Activated CD4-positive, alpha-beta T cell treated with anti-CD3 and anti-CD28 coated beads, Interleukin-2, amount 50 U/mL, for 4 hours (primary cell): ENCODE measurements around the gene TTLL5.
A peak's percentile ranks its signal among the peaks of the same experiment; 100 is the strongest.

Experiments used
- DNase-seq, 2 experiments: peaks; one replicate each; pipeline ENCODE4 v3.0.0-alpha.2; 2020

TTLL5 gene

GRCh38 chr14:75806352-75806832, 145.3 kb downstream of the TTLL5 start:
- no peak for DNase-seq

- no peak for DNase-seq
Measured at GRCh38 chr14:75807667-75808360, 146.8 kb downstream of the TTLL5 start.

- DNase-seq, result no peak
Measured at GRCh38 chr14:75811136-75811829, 150.2 kb downstream of the TTLL5 start.

GRCh38 chr14:75811872-75812499, 150.9 kb downstream of the TTLL5 start:
- DNase-seq, result no peak

GRCh38 chr14:75812622-75813021, 151.6 kb downstream of the TTLL5 start:
- no peak for DNase-seq

- no peak for DNase-seq
Measured at GRCh38 chr14:75820761-75821160, 159.7 kb downstream of the TTLL5 start.

- DNase-seq, result no peak
Measured at GRCh38 chr14:75821831-75822521, 160.9 kb downstream of the TTLL5 start.

DNA sequence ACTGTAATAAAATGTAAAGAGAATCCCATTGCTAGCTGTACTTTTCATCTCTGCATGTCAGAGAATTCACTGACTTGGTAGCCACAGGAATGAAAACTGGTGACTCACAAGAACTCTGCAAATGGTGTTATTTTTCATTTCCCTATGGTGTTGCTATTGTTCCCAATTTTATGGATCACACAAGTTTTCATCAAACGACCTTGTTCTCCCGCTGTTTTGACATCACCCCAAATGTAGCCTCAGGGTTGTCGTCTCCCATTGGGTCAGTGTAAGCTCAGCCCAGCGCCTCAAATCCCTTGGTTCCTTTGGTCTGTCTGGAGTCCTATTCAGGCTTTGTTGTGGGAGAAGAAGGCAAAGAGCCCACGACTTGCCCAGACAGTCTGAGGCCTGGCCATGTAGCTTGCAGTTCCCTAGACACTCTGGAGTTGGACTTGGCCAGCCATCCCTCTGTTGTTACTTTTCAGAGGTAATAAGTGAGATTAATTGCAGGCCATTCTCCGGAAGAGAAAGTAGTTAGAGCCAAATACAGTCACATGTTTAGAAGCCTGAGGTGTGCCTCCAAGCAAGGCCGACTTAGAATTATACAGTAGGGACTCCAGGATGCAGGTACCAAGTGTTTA, 161.6 kb downstream of the TTLL5 start:
- DNase-seq, result no peak

GRCh38 chr14:75823334-75823733, 162.3 kb downstream of the TTLL5 start:
- DNase-seq, result no peak

GRCh38 chr14:75824318-75824717, 163.3 kb downstream of the TTLL5 start:
- no peak for DNase-seq

DNA sequence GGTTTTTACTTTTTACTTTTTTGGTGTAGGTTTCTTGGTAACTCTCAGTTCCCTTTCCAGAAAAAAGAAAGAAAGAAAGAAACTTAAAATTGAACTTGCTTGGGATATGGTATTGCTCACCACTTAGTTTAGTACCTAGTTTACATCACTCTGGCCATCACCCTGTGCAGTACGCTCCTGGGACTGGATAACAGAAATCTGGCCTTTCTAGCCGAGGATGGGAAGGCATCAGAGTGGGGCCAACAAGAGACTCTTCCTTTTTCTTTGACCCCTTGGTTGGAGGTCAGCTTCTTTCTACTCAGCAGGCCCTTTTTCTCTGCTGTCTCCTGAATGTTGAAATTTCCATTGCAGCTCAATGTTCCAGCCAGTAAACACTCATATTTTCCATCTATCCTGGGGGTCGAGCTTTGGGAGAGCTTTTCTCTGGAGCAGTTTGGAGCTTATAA, 164.1 kb downstream of the TTLL5 start:
- no peak for DNase-seq

GRCh38 chr14:75826599-75826998, 165.6 kb downstream of the TTLL5 start:
- DNase-seq, result no peak

DNA sequence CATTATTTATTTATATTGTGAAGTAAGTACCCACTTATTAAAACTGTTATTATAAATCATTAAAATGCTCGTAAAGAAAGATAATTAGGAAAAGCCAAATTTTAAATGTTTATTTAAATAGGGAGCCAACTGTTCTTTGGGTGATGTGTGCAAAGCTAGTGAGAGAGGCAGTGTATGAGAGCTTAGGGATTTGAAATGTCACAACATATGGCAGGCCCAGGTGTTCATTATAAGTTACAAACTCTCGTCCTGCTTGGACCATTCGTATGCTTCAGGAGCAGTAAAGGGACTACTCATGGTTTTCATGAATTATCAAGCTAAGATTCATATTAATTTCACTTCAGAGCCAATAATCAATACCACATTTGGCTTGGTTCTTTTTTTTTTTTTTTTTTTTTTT, 166.3 kb downstream of the TTLL5 start:
- no peak for DNase-seq

DNA sequence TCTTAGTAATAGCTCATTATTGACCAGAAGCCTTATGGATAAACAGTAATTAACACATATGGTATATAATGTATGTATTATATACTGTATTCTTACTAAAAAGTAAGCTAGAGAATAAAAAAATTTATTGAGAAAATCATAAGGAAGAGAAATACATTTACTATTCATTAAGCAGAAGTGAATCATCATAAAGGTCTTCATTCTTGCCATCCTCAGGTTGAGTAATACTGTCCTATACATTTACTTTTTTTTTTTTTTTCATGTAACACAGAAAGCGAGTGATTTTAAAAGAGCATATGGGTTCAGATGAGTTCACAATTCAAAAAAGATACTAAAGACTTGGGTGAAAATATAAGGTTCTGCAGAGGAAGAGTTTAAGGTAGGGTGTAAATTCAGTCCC, 168.3 kb downstream of the TTLL5 start:
- no peak for DNase-seq

DNA sequence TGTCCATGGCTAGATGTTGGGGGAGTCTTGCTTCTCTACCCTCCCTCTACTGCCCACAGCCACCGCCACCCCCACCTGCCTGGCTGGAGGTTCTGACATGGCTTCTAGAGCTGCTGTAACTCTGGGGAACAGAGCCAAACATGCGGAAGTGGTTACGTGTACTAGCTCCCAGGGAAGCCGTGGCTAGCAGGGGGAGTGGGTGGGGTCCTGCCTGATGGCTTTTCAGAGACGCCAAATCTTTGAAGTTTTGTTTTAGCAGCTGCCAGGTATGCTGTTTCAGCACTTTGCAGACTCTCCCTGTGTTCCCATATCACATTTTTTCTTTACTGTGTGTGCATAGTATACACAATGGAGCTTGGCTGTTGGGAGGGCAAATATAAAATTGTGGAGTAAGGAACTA, 170.4 kb downstream of the TTLL5 start:
- DNase-seq, result peak in 1 of 2 experiments; percentile 1

GRCh38 chr14:75831952-75832351, 170.9 kb downstream of the TTLL5 start:
- DNase-seq, result no peak

DNA sequence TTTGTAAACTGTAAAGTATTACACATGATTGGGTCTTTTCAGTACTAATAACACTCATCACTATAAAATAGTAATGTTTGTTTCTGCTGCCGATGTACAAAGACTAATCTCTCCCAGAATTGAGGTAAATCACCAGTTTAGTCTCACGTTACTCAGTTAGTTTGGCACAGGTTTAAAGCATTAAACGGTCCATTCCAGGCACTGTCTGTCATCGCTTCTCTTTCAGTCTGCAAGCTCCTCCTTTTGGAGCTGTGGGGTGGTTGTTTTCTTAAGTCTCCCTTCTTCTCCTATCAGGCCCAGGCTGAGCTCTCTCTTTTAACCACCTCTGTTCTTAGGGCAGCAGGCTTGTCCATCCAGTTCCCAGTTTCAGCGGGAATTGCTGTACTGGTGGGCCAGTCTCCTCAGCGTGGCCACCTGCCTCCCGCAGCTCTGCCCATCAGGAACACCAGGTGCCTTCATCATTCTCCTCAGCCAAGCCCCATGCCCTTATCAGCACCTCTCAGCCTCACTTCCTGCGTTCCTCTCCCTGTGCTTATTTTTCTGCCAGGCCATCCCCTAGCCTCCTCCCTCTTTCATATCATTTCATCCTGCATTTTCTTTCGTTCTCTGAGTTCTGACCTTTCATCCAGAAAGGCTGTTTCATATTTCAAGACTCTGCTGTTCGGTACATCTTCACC, 171.7 kb downstream of the TTLL5 start:
- DNase-seq, result no peak

- no peak for DNase-seq
Measured at GRCh38 chr14:75833326-75834020, 172.4 kb downstream of the TTLL5 start.

- no peak for DNase-seq
Measured at GRCh38 chr14:75835156-75835725, 174.2 kb downstream of the TTLL5 start.

GRCh38 chr14:75835737-75836136, 174.7 kb downstream of the TTLL5 start:
- no peak for DNase-seq

GRCh38 chr14:75837151-75837787, 176.2 kb downstream of the TTLL5 start:
- DNase-seq, result no peak
